Measurements from ENCODE around the gene VAT1. TPM values are rescaled to one million over a fixed set of nuclear protein-coding genes. Genes with fewer than 3 reads are reported as not detected.

Gene VAT1
- total RNA-seq, 1 donor from 2014 or later = 398 TPM

GRCh38 chr17:43025766-43026537, 3.8 kb upstream of the VAT1 start:
- DNase-seq (ENCODE audit: low read depth) = no peak
- TF ChIP-seq CTCF (IDR thresholded peaks at IDR 0.05; ENCODE audit: insufficient read depth, low read length, poor library complexity, severe bottlenecking) = no peak
- Histone ChIP-seq H3K4me3 (ENCODE audit: low read depth, low read length) (no peak overlapping the region), H3K27me3 (ENCODE audit: control insufficient read depth, insufficient read depth, low read length) (peaks cover 10% of the 10 kb centered on the region), H3K36me3 (ENCODE audit: control insufficient read depth, insufficient read depth, low read length) (no peaks in the 10 kb centered on the region)

- Histone ChIP-seq H3K36me3 (ENCODE audit: control insufficient read depth, insufficient read depth, low read length) (no peaks in the 10 kb centered on the region), H3K27me3 (ENCODE audit: control insufficient read depth, insufficient read depth, low read length) (peaks cover 10% of the 10 kb centered on the region), H3K4me3 (ENCODE audit: low read depth, low read length) (peak overlapping the region; percentile 43)
- TF ChIP-seq CTCF (IDR thresholded peaks at IDR 0.05; ENCODE audit: insufficient read depth, low read length, poor library complexity, severe bottlenecking) = no peak
- DNase-seq (ENCODE audit: low read depth) = no peak
These were observed 3.1 kb upstream of the VAT1 start for GRCh38 chr17:43025290-43025657.

GRCh38 chr17:43024407-43025289, 2.5 kb upstream of the VAT1 start, which contains the start of gene RND2:
Gene RND2 (plus strand): TSS chr17:43025231. CDS start chr17:43025348, 117 bp downstream.
- peak; percentile 82 for TF ChIP-seq CTCF (IDR thresholded peaks at IDR 0.05; ENCODE audit: insufficient read depth, low read length, poor library complexity, severe bottlenecking)
- DNase-seq (ENCODE audit: low read depth) = peak; percentile 81
- Histone ChIP-seq H3K27me3 (ENCODE audit: control insufficient read depth, insufficient read depth, low read length) (peaks cover 10% of the 10 kb centered on the region), H3K36me3 (ENCODE audit: control insufficient read depth, insufficient read depth, low read length) (no peaks in the 10 kb centered on the region), H3K4me3 (ENCODE audit: low read depth, low read length) (peak within 1 kb of the TSS; percentile 55)

- H3K27me3 ChIP-seq (ENCODE audit: control insufficient read depth, insufficient read depth, low read length) = peaks cover 5% of the 10 kb centered on the region
- H3K4me3 ChIP-seq (ENCODE audit: low read depth, low read length) = peak overlapping the region; percentile 96
- peaks cover 2% of the 10 kb centered on the region for H3K36me3 ChIP-seq (ENCODE audit: control insufficient read depth, insufficient read depth, low read length)
- no peak for DNase-seq (ENCODE audit: low read depth)
- no peak for TF ChIP-seq CTCF (IDR thresholded peaks at IDR 0.05; ENCODE audit: insufficient read depth, low read length, poor library complexity, severe bottlenecking)
These were observed 1.1 kb downstream of the VAT1 start for GRCh38 chr17:43020789-43021740.

- Histone ChIP-seq H3K36me3 (ENCODE audit: control insufficient read depth, insufficient read depth, low read length) (peaks cover 2% of the 10 kb centered on the region), H3K4me3 (ENCODE audit: low read depth, low read length) (no peak overlapping the region), H3K27me3 (ENCODE audit: control insufficient read depth, insufficient read depth, low read length) (peaks cover 3% of the 10 kb centered on the region)
- TF ChIP-seq CTCF (IDR thresholded peaks at IDR 0.05; ENCODE audit: insufficient read depth, low read length, poor library complexity, severe bottlenecking) = no peak
- DNase-seq (ENCODE audit: low read depth) = no peak
These were observed 2.1 kb downstream of the VAT1 start for GRCh38 chr17:43020030-43020621.

Measured in kidney epithelial cell (primary cell).